Trophoblast cell (in vitro differentiated cells and primary cell): Measurements from ENCODE around the gene NFYC.

Source experiments
- DNase-seq, 2 donors: peaks; one replicate each; pipeline ENCODE4 v3.0.0-alpha.2; 2016
- H2AFZ ChIP-seq: 2 replicates; pipeline ENCODE4 v1.6.1; 2013; ENCODE audit warnings: low read length, moderate library complexity, mild to moderate bottlenecking; ENCODE audit not compliant: insufficient read depth, poor library complexity
- H2AK5ac ChIP-seq: 2 replicates; pipeline ENCODE4 v1.6.1; 2013; ENCODE audit warnings: mild to moderate bottlenecking, low read length
- H2BK120ac ChIP-seq: 2 replicates; pipeline ENCODE4 v1.6.1; 2013; ENCODE audit warnings: low read length, mild to moderate bottlenecking, moderate library complexity; ENCODE audit not compliant: insufficient read depth, poor library complexity
- H2BK12ac ChIP-seq: 2 replicates; pipeline ENCODE4 v1.6.1; 2013; ENCODE audit warnings: mild to moderate bottlenecking, low read length, moderate library complexity
- H2BK5ac ChIP-seq: 2 replicates; pipeline ENCODE4 v1.6.1; 2013; ENCODE audit warnings: low read length, low read depth, moderate library complexity, mild to moderate bottlenecking; ENCODE audit not compliant: poor library complexity
- H3K14ac ChIP-seq: 2 replicates; pipeline ENCODE4 v1.6.1; 2013; ENCODE audit warnings: mild to moderate bottlenecking, low read length
- H3K18ac ChIP-seq: 2 replicates; pipeline ENCODE4 v1.6.1; 2013; ENCODE audit warnings: mild to moderate bottlenecking, low read length
- H3K23ac ChIP-seq: 2 replicates; pipeline ENCODE4 v1.6.1; 2013; ENCODE audit warnings: low read length
- H3K27ac ChIP-seq: 2 replicates; pipeline ENCODE4 v1.5.1; 2013; ENCODE audit warnings: low read depth, mild to moderate bottlenecking, inconsistent platforms, low read length, moderate library complexity
- H3K27me3 ChIP-seq: 2 replicates; pipeline ENCODE4 v1.6.1; 2013; ENCODE audit warnings: inconsistent platforms, mild to moderate bottlenecking, low read length, moderate library complexity; ENCODE audit not compliant: insufficient read depth
- H3K36me3 ChIP-seq, 2 experiments: 1 replicate in 1 of 2; 2 replicates in 1 of 2; pipeline ENCODE4 v1.6.1; 2013; ENCODE audit warnings: low read length in 2 of 2, mild to moderate bottlenecking in 2 of 2, moderate library complexity in 1 of 2; ENCODE audit not compliant: insufficient read depth in 2 of 2, control insufficient read depth in 1 of 2
- H3K4ac ChIP-seq: 2 replicates; pipeline ENCODE4 v1.6.1; 2013; ENCODE audit warnings: low read depth, mild to moderate bottlenecking, low read length, moderate library complexity
- H3K4me1 ChIP-seq, 2 experiments: 1 replicate in 1 of 2; 2 replicates in 1 of 2; pipeline ENCODE4 v1.6.1; 2013; ENCODE audit warnings: low read length in 2 of 2, mild to moderate bottlenecking in 2 of 2, moderate library complexity in 1 of 2; ENCODE audit not compliant: insufficient read depth in 2 of 2, control insufficient read depth in 1 of 2
- H3K4me2 ChIP-seq: 2 replicates; pipeline ENCODE4 v1.6.1; 2013; ENCODE audit warnings: inconsistent platforms, mild to moderate bottlenecking, low read length, moderate library complexity
- H3K4me3 ChIP-seq: 2 replicates; pipeline ENCODE4 v1.5.1; 2013; ENCODE audit warnings: mild to moderate bottlenecking, low read depth, low read length, inconsistent platforms
- H3K79me1 ChIP-seq: one replicate; pipeline ENCODE4 v1.6.1; 2013; ENCODE audit warnings: low read length
- H3K79me2 ChIP-seq: 2 replicates; pipeline ENCODE4 v1.6.1; 2013; ENCODE audit warnings: low read length, mild to moderate bottlenecking; ENCODE audit not compliant: control insufficient read depth, insufficient read depth, poor library complexity
- H3K9ac ChIP-seq: 2 replicates; pipeline ENCODE4 v1.6.1; 2013; ENCODE audit warnings: mild to moderate bottlenecking, low read length
- H3K9me3 ChIP-seq: 2 replicates; pipeline ENCODE4 v1.6.1; 2013; ENCODE audit warnings: low read depth, mild to moderate bottlenecking, control low read depth, inconsistent platforms, low read length; ENCODE audit not compliant: insufficient read depth
- H4K12ac ChIP-seq: 2 replicates; pipeline ENCODE4 v1.6.1; 2013; ENCODE audit warnings: low read depth, mild to moderate bottlenecking, low read length, moderate library complexity
- H4K8ac ChIP-seq: 2 replicates; pipeline ENCODE4 v1.6.1; 2013; ENCODE audit warnings: low read depth, mild to moderate bottlenecking, low read length, moderate library complexity
- H4K91ac ChIP-seq: one replicate; pipeline ENCODE4 v1.6.1; 2013; ENCODE audit warnings: low read depth, mild to moderate bottlenecking, low read length, moderate library complexity
- WGBS: extraction: QIAGEN DNeasy Blood & Tissue Kit; methylation state at CpG from one replicate; pipeline ENCODE4 v1.1.7; 2013; ENCODE audit warnings: missing lambda C conversion rate; ENCODE audit not compliant: insufficient read length, insufficient coverage; ENCODE audit errors: extremely low coverage; 5-methylcytosine and 5-hydroxymethylcytosine counted together

The NFYC gene

DNA sequence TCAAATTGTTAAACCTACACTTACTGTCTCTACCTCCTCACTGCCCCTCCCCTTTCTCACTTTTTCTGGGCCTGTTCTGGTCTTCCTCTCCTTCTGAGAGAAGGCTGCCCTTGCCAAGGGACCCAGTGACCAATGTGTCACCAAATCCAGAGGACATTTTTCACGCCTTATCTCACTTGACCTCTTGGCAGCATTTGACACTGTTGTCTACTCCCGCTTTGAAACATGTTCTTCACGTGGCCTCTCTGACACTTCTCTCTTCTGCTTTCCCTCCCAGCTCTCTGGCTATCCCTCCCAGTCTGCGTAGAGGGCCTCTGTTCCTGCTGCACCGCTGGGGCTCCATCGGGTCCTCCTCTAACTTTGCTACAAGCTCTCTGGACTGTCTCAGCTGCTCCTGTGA lies 117.4 kb downstream of the NFYC start:
- Histone ChIP-seq H4K12ac (no peak overlapping the region), H3K4me1 (peaks cover 0 to 2% of the 10 kb centered on the region in 2 experiments), H3K4me2 (no peak overlapping the region), H4K91ac (no peak overlapping the region), H3K23ac (no peak overlapping the region), H3K27me3 (no peaks in the 10 kb centered on the region), H2AK5ac (no peak overlapping the region), H2BK5ac (no peak overlapping the region), H3K18ac (no peak overlapping the region), H3K79me2 (no peaks in the 10 kb centered on the region), H3K14ac (no peak overlapping the region), H3K27ac (no peak overlapping the region), H3K36me3 (no peaks in the 10 kb centered on the region), H3K9me3 (peaks cover 4% of the 10 kb centered on the region), H2BK120ac (no peak overlapping the region), H3K4ac (no peak overlapping the region), H3K79me1 (no peaks in the 10 kb centered on the region), H4K8ac (no peak overlapping the region), H3K4me3 (no peak overlapping the region), H3K9ac (no peak overlapping the region), H2BK12ac (no peak overlapping the region), H2AFZ (no peak overlapping the region)
- no CpG with 5 or more reads among the region's 6 CpGs for WGBS
- no peak for DNase-seq

DNA sequence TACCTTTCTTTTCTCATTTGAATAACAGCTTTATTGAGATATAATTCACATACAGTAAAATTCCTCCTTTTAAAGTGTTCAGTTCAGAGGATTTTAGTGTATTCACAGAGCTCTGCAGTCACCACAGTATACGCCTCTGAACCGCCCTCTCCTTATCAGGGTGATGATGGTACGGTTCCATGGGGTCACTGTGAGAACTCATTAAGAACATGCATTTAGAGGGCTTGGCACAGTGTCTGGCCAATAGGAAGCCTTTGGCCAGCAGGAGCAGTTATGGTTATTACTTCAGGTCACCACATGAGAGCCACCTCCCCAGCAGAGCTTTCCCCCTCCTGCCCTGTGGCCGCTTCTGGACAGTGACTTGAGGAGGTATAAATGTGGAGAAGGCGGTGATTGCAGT lies 119.4 kb downstream of the NFYC start:
- Histone ChIP-seq H3K4me3 (no peak overlapping the region), H3K14ac (no peak overlapping the region), H3K4me1 (peaks cover 0 to 2% of the 10 kb centered on the region in 2 experiments), H3K4me2 (no peak overlapping the region), H3K79me1 (no peaks in the 10 kb centered on the region), H3K4ac (no peak overlapping the region), H3K27me3 (no peaks in the 10 kb centered on the region), H3K9me3 (peaks cover 4% of the 10 kb centered on the region), H3K27ac (no peak overlapping the region), H2BK5ac (no peak overlapping the region), H2BK120ac (no peak overlapping the region), H3K79me2 (no peaks in the 10 kb centered on the region), H2AFZ (no peak overlapping the region), H4K8ac (no peak overlapping the region), H4K91ac (no peak overlapping the region), H4K12ac (no peak overlapping the region), H2AK5ac (no peak overlapping the region), H2BK12ac (no peak overlapping the region), H3K36me3 (no peaks in the 10 kb centered on the region), H3K9ac (no peak overlapping the region), H3K23ac (no peak overlapping the region), H3K18ac (no peak overlapping the region)
- WGBS: no CpG with 5 or more reads among the region's 5 CpGs
- DNase-seq: no peak

DNA sequence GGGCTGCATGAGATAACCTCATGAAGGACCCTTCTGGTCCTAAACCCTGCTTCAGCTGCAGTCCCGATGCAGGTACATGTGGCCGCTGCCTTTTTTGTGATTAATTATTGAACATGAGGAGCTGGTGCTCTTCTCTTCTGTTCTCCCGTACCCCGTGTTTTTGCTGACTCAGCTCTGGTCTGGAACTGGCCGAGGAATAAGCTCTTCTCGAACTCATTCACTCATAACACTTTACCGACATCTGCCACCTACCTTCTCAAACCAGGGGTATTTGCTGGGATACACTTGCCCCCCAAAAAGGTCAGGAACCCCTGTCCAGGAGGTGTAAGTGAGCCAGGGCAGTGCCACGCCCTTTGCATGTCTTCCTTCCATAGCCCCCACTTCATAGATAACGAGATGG lies 123.9 kb downstream of the NFYC start:
- no peak overlapping the region for H3K4ac ChIP-seq
- no peak overlapping the region for H2BK5ac ChIP-seq
- no peak overlapping the region for H3K4me2 ChIP-seq
- H3K9ac ChIP-seq: no peak overlapping the region
- H3K27me3 ChIP-seq: peaks cover 14% of the 10 kb centered on the region
- peaks cover 4% of the 10 kb centered on the region in 2 experiments for H3K4me1 ChIP-seq
- no peak overlapping the region for H2AFZ ChIP-seq
- H4K12ac ChIP-seq: no peak overlapping the region
- H3K23ac ChIP-seq: no peak overlapping the region
- no CpG with 5 or more reads among the region's 9 CpGs for WGBS
- no peak overlapping the region for H2BK120ac ChIP-seq
- no peak overlapping the region for H2BK12ac ChIP-seq
- no peak overlapping the region for H4K91ac ChIP-seq
- peaks cover 12% of the 10 kb centered on the region for H3K9me3 ChIP-seq
- H4K8ac ChIP-seq: no peak overlapping the region
- no peak overlapping the region for H3K27ac ChIP-seq
- no peaks in the 10 kb centered on the region for H3K79me1 ChIP-seq
- H3K18ac ChIP-seq: no peak overlapping the region
- H3K4me3 ChIP-seq: no peak overlapping the region
- H3K79me2 ChIP-seq: no peaks in the 10 kb centered on the region
- no peak for DNase-seq
- H3K36me3 ChIP-seq: no peaks in the 10 kb centered on the region
- no peak overlapping the region for H3K14ac ChIP-seq
- H2AK5ac ChIP-seq: no peak overlapping the region

GRCh38 chr1:40817791-40818263 lies 126.3 kb downstream of the NFYC start:
- H3K27ac ChIP-seq: no peak overlapping the region

More at GRCh38 chr1:40817791-40818263, 126.3 kb downstream of the NFYC start:
- no peak overlapping the region for H2BK12ac ChIP-seq
- DNase-seq: no peak
- no peak overlapping the region for H3K18ac ChIP-seq
- WGBS: no CpG with 5 or more reads among the region's 19 CpGs
- peaks cover 14% of the 10 kb centered on the region for H3K27me3 ChIP-seq
- H4K12ac ChIP-seq: no peak overlapping the region
- H4K91ac ChIP-seq: no peak overlapping the region
- H4K8ac ChIP-seq: no peak overlapping the region
- peaks cover 4% of the 10 kb centered on the region in 2 experiments for H3K4me1 ChIP-seq
- H3K4me2 ChIP-seq: peak overlapping the region; percentile 96
- H2BK120ac ChIP-seq: no peak overlapping the region
- H3K9ac ChIP-seq: no peak overlapping the region
- no peaks in the 10 kb centered on the region for H3K79me1 ChIP-seq
- H2AK5ac ChIP-seq: no peak overlapping the region
- H3K4ac ChIP-seq: no peak overlapping the region
- no peak overlapping the region for H2AFZ ChIP-seq
- H3K14ac ChIP-seq: no peak overlapping the region
- no peak overlapping the region for H3K4me3 ChIP-seq
- no peaks in the 10 kb centered on the region for H3K36me3 ChIP-seq
- no peak overlapping the region for H2BK5ac ChIP-seq
- H3K79me2 ChIP-seq: no peaks in the 10 kb centered on the region
- H3K9me3 ChIP-seq: peaks cover 12% of the 10 kb centered on the region
- no peak overlapping the region for H3K23ac ChIP-seq
